PC-3 (cell line): Measurements from ENCODE around the gene EP400. TPM values are rescaled to one million over a fixed set of nuclear protein-coding genes. Genes with fewer than 3 reads are reported as not detected.

Experiments
- ATAC-seq: fragments of 200-7000 bp; cut with Tn5 transposase; 2 replicates; pipeline ENCODE4 v1.9.1; 2020; ENCODE audit warnings: mild to moderate bottlenecking, moderate library complexity
- BruUV-seq: library from RNA; stranded (reverse); fragments of 400-500 nt; replicated peaks from 2 replicates; lab custom pipeline; 2021; lab: Mats Ljungman, UMichigan
- CTCF ChIA-PET: fragments of 300-600 bp; sonication (Branson Sonifier 250); formaldehyde crosslinking; loops from one replicate; lab custom pipeline; 2022; ENCODE audit warnings: antibody characterized with exemption; lab: Charles Lee
- POLR2A ChIA-PET: fragments of 300-600 bp; sonication (Branson Sonifier 250); formaldehyde crosslinking; loops from one replicate; lab custom pipeline; 2022; ENCODE audit warnings: antibody characterized with exemption; ENCODE audit not compliant: unreplicated experiment; lab: Charles Lee
- DNase-seq: peaks from one replicate; pipeline ENCODE4 v3.0.0-alpha.2; 2015
- H2AFZ ChIP-seq: fragments of 300-600 bp; sonication (generic); 2 replicates; pipeline ENCODE4 v1.6.0; 2016; ENCODE audit warnings: antibody characterized with exemption, low read length
- H3F3A ChIP-seq: fragments of 300-600 bp; sonication (generic); one replicate; pipeline ENCODE4 v1.6.0; 2017; ENCODE audit warnings: antibody characterized with exemption, low read length, control low read depth, mild to moderate bottlenecking; ENCODE audit not compliant: unreplicated experiment
- H3K27ac ChIP-seq: fragments of 300-600 bp; sonication (generic); 2 replicates; pipeline ENCODE4 v1.5.1; 2016; ENCODE audit warnings: mild to moderate bottlenecking, low read length
- H3K27me3 ChIP-seq: fragments of 300-600 bp; sonication (generic); 2 replicates; pipeline ENCODE4 v1.6.1; 2016; ENCODE audit warnings: low read length, mixed read lengths
- H3K36me3 ChIP-seq: fragments of 300-600 bp; sonication (generic); 2 replicates; pipeline ENCODE4 v1.6.1; 2016; ENCODE audit warnings: low read depth, mixed run types, low read length, mixed read lengths
- H3K4me1 ChIP-seq: fragments of 300-600 bp; sonication (generic); 2 replicates; pipeline ENCODE4 v1.5.1; 2016; ENCODE audit warnings: low read length; ENCODE audit not compliant: insufficient read depth
- H3K4me2 ChIP-seq: fragments of 300-600 bp; sonication (generic); 2 replicates; pipeline ENCODE4 v1.6.0; 2016; ENCODE audit warnings: low read length
- H3K4me3 ChIP-seq: fragments of 300-600 bp; sonication (generic); 2 replicates; pipeline ENCODE4 v1.5.1; 2016; ENCODE audit warnings: mild to moderate bottlenecking, low read length, mixed read lengths
- H3K79me2 ChIP-seq: fragments of 300-600 bp; sonication (generic); 2 replicates; pipeline ENCODE4 v1.6.1; 2017; ENCODE audit warnings: low read length, mixed read lengths
- H3K9ac ChIP-seq: fragments of 300-600 bp; sonication (generic); 2 replicates; pipeline ENCODE4 v1.6.0; 2016; ENCODE audit warnings: mild to moderate bottlenecking, low read length
- H3K9me2 ChIP-seq: fragments of 300-600 bp; sonication (generic); replicated peaks from 2 replicates; pipeline ENCODE4 v1.6.1; 2016; ENCODE audit warnings: mixed run types, low read length, mixed read lengths
- H3K9me3 ChIP-seq: fragments of 300-600 bp; sonication (generic); 2 replicates; pipeline ENCODE4 v1.6.1; 2016; ENCODE audit warnings: low read length, mixed read lengths
- H4K20me1 ChIP-seq: fragments of 300-600 bp; sonication (generic); 2 replicates; pipeline ENCODE4 v1.6.1; 2016; ENCODE audit warnings: low read length, mixed read lengths
- CTCF ChIP-seq: fragments of 300-600 bp; sonication (generic); conservative IDR thresholded peaks from 2 replicates; pipeline ENCODE4 v1.5.1; 2017; ENCODE audit warnings: antibody characterized with exemption, low read depth, mild to moderate bottlenecking, low read length
- EZH2 ChIP-seq: fragments of 300-600 bp; sonication (generic); IDR thresholded peaks from one replicate; pipeline ENCODE4 v1.6.1; 2017; ENCODE audit warnings: antibody characterized with exemption, mild to moderate bottlenecking, low read length; ENCODE audit not compliant: unreplicated experiment
- EZH2phosphoT487 ChIP-seq: fragments of 300-600 bp; sonication (generic); IDR thresholded peaks from 2 replicates; pipeline ENCODE4 v1.6.1; 2018; ENCODE audit warnings: mild to moderate bottlenecking, antibody characterized with exemption, low read length, borderline replicate concordance
- intact Hi-C: fragments of 100-400 bp; cut with micrococcal nuclease; formaldehyde crosslinking; loops from 2 replicates; pipeline ENCODE4 v1.9.0; 2023
- total RNA-seq: library from RNA; depleted of rRNA; stranded (reverse); fragments of >200 nt; gene quantifications from 2 replicates; pipeline ENCODE4 v1.2.3, GENCODE V29; 2014

Gene EP400
- total RNA-seq, 1 experiment from 2014 or later, result 20.2 TPM

DNA sequence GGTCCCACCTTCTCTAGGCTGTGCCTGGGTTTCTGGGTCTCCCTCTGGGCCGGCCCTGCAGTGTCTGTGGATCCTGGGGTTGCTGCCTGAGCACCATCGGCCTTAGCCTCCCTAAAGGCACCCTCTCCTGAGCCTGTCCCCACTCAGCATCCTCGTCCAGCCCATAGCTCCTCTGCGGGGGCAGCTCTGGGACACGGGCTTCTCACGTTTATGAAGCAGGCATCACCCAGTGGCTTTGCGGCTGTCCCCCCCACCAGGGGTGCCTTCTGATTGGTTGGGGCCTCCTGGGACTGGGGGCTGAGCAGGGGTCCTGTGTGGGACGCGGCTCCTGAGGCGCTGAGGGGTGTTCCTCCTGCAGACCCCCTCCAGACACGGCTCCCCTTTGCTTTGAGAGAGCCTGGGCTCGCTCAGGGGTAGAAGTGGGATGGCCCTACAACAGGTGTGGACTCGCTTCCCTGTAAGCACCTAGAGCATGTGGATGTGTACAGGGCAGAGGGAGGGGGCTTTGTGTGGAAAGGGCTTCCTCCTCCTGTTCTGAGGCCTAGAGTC lies 44.6 kb upstream of the EP400 start:
- DNase-seq (no peak), ATAC-seq (no peak)
- no peak overlapping the region for H2AFZ ChIP-seq
- no peak overlapping the region for H3K9ac ChIP-seq
- no peak overlapping the region for H3K4me2 ChIP-seq
- peaks cover 6% of the 10 kb centered on the region; the same call in 1 of the 2 replicates for H4K20me1 ChIP-seq
- no peak overlapping the region for H3K4me3 ChIP-seq
- peaks cover 36% of the 10 kb centered on the region for H3K79me2 ChIP-seq
- no peak overlapping the region for H3K27ac ChIP-seq
- H3K4me1 ChIP-seq, result peaks cover 3% of the 10 kb centered on the region; the same call in 1 of the 2 replicates
- no peak for TF ChIP-seq EZH2phosphoT487
- no peak for TF ChIP-seq CTCF
- TF ChIP-seq EZH2, result no peak
- H3K27me3 ChIP-seq, result no peaks in the 10 kb centered on the region
- H3K9me3 ChIP-seq, result no peaks in the 10 kb centered on the region
- CTCF ChIA-PET, result no interaction called here
- no peaks in the 10 kb centered on the region for H3K9me2 ChIP-seq
- peaks cover 7% of the 10 kb centered on the region for H3K36me3 ChIP-seq
- BruUV-seq, result no TSS peak
- no peaks in the 10 kb centered on the region for H3F3A ChIP-seq
- POLR2A ChIA-PET, result no interaction called here
- intact Hi-C loops, result no loop called here

GRCh38 chr12:131905630-131906091 lies 44.1 kb upstream of the EP400 start:
- POLR2A ChIA-PET, result no interaction called here
- no TSS peak for BruUV-seq
- CTCF ChIA-PET, result no interaction called here
- Histone ChIP-seq H3K9me3 (no peaks in the 10 kb centered on the region), H3K4me3 (no peak overlapping the region), H3F3A (no peaks in the 10 kb centered on the region), H3K27me3 (no peaks in the 10 kb centered on the region), H3K4me1 (peaks cover 8% of the 10 kb centered on the region; the same call in 1 of the 2 replicates), H3K9me2 (no peaks in the 10 kb centered on the region), H3K4me2 (no peak overlapping the region), H2AFZ (no peak overlapping the region), H4K20me1 (peaks cover 6% of the 10 kb centered on the region; the same call in 1 of the 2 replicates), H3K79me2 (peaks cover 31% of the 10 kb centered on the region), H3K9ac (no peak overlapping the region), H3K36me3 (peaks cover 8% of the 10 kb centered on the region), H3K27ac (no peak overlapping the region)
- TF ChIP-seq EZH2 (no peak), CTCF (no peak), EZH2phosphoT487 (no peak)
- DNase-seq, result no peak
- intact Hi-C loops, result no loop called here
- no peak for ATAC-seq

DNA sequence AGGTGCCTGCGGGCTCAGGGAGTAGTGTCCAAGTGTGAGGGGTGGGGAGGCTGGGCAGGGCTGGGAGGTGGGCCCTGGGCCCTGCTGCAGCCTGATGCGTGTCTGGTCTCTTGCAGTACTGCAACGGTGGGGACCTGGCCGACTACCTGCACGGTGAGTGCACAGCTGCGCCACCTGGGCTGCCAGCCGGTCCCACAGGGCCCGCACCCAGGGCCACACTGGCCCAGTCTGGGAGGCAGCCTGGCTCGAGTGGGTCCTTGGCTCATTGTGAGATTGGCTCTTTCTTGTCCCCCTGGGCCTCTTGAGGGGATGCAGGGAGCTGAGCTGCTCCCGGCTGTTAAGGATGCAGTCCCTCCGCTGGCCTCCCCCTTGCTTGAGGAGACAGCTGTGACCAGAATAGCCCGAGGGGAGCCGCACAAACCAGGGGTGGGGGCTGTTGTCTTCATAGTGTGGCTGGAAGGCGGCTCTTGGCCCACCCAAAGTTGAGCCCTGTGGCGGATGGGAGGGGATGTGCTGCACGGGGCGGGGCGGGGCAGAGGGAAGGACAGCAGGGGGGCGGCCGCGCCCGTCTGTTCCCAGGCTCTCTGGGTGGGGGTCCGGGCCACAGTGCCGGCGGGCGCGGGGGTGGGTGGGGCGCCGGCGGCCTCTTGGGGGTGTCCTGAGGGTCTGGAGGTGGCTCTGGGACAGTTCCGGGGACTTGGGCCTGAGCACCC lies 42.2 kb upstream of the EP400 start:
- intact Hi-C loops, result no loop called here
- no peak overlapping the region for H3K27ac ChIP-seq
- H3K9me2 ChIP-seq, result no peaks in the 10 kb centered on the region
- TF ChIP-seq CTCF (no peak), EZH2phosphoT487 (no peak), EZH2 (no peak)
- no TSS peak for BruUV-seq
- peaks cover 15% of the 10 kb centered on the region; the same call in 1 of the 2 replicates for H3K79me2 ChIP-seq
- H2AFZ ChIP-seq, result no peak overlapping the region
- POLR2A ChIA-PET, result no interaction called here
- no peaks in the 10 kb centered on the region for H4K20me1 ChIP-seq
- ATAC-seq (no peak), DNase-seq (no peak)
- H3K36me3 ChIP-seq, result peaks cover 16% of the 10 kb centered on the region
- H3K4me3 ChIP-seq, result no peak overlapping the region
- H3K9ac ChIP-seq, result no peak overlapping the region
- H3K4me2 ChIP-seq, result no peak overlapping the region
- no peaks in the 10 kb centered on the region for H3K27me3 ChIP-seq
- CTCF ChIA-PET, result no interaction called here
- peaks cover 19% of the 10 kb centered on the region for H3K4me1 ChIP-seq
- no peaks in the 10 kb centered on the region for H3K9me3 ChIP-seq
- H3F3A ChIP-seq, result no peaks in the 10 kb centered on the region
